Measurements from ENCODE around the gene NIT1. TPM values are rescaled to one million over a fixed set of nuclear protein-coding genes. Genes with fewer than 3 reads are reported as not detected.
"Not testable (repeated sequence)": the region's sequence is repeated elsewhere in the genome, so short reads cannot be mapped to it uniquely, and the experiment has no call there.

The NIT1 gene
- total and polyA plus RNA-seq, 2 donors = 28.0 to 61.4 TPM

DNA sequence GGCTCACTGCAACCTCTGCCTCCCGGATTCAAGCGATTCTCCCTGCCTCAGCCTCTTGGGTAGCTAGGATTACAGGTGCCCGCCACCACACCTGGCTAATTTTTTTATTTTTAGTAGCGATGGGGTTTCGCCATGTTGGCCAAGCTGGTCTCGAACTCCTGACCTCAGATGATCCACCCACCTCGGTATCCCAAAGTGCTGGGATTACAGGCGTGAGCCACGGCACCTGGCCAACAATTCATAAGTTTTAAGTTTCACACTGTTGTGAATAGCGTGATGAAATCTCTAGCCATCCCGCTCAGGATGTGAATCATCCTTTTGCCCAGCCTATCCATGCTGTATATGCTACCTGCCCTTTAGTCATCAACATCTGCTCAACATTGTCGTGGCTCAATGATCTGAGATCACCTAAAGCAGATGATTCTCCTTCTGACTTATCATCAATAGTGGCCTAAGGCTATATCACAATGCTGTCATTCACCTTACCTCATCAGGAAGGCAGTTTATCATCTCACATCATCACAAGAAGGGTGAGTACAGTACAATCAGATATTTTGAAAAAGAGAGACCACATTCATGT lies 2.7 kb upstream of the NIT1 start:
- DNase-seq (ENCODE audit: low read depth in 6 of 9, low spot score in 9 of 9) = no peak
- no peak overlapping the region for H3K27ac ChIP-seq (ENCODE audit: low read depth in 1 of 2, low read length in 1 of 2)
- peaks cover 23 to 34% of the 10 kb centered on the region in 2 donors for H3K4me1 ChIP-seq (ENCODE audit: control insufficient read depth in 2 of 2, insufficient read depth in 2 of 2, low read length in 2 of 2)
- 94% methylated on average over 12 of the region's 12 CpGs for WGBS
- no peak overlapping the region for H3K4me3 ChIP-seq (ENCODE audit: low read length in 2 of 2)
- peaks cover 4 to 6% of the 10 kb centered on the region in 2 donors for H3K36me3 ChIP-seq (ENCODE audit: control insufficient read depth in 2 of 2, insufficient read depth in 2 of 2, low read length in 1 of 2)
- no peaks in the 10 kb centered on the region for H3K27me3 ChIP-seq (ENCODE audit: control insufficient read depth in 2 of 2, insufficient read depth in 1 of 2, low read length in 1 of 2)
- H3K9me3 ChIP-seq (ENCODE audit: control insufficient read depth in 2 of 2, insufficient read depth in 1 of 2, low read length in 1 of 2) = no peaks in the 10 kb centered on the region

DNA sequence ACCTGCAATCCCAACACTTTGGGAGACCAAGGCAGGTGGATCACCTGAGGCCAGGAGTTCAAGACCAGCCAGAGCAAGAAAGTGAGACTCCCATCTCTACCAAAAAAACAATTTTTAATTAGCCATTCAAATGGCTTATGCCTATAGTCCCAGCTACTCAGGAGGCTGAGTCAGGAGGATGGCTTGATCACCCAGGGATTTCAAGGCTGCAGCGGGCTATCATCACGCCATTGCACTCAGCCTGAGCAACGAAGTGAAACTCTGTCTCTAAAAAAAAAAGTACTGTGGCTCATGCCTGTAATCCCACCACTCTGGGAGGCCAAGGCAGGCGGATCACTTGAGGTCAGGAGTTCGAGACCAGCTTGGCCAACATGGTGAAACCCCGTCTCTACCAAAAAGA lies 1.9 kb upstream of the NIT1 start:
- Histone ChIP-seq H3K4me1 (ENCODE audit: control insufficient read depth in 2 of 2, insufficient read depth in 2 of 2, low read length in 2 of 2) (peaks cover 23 to 34% of the 10 kb centered on the region in 2 donors), H3K36me3 (ENCODE audit: control insufficient read depth in 2 of 2, insufficient read depth in 2 of 2, low read length in 1 of 2) (peaks cover 10 to 14% of the 10 kb centered on the region in 2 donors)
- WGBS = 95% methylated on average over 6 of the region's 6 CpGs
- not testable (repeated sequence) for DNase-seq (ENCODE audit: low read depth in 6 of 9, low spot score in 9 of 9); H3K27ac ChIP-seq (ENCODE audit: low read depth in 1 of 2, low read length in 1 of 2); H3K9me3 ChIP-seq (ENCODE audit: control insufficient read depth in 2 of 2, insufficient read depth in 1 of 2, low read length in 1 of 2); H3K27me3 ChIP-seq (ENCODE audit: control insufficient read depth in 2 of 2, insufficient read depth in 1 of 2, low read length in 1 of 2); H3K4me3 ChIP-seq (ENCODE audit: low read length in 2 of 2)

- WGBS = 84% methylated on average over 10 of the region's 10 CpGs
- Histone ChIP-seq H3K27ac (ENCODE audit: low read depth in 1 of 2, low read length in 1 of 2) (peak overlapping the region; percentile 33 to 92), H3K36me3 (ENCODE audit: control insufficient read depth in 2 of 2, insufficient read depth in 2 of 2, low read length in 1 of 2) (peaks cover 41 to 44% of the 10 kb centered on the region in 2 donors), H3K27me3 (ENCODE audit: control insufficient read depth in 2 of 2, insufficient read depth in 1 of 2, low read length in 1 of 2) (no peaks in the 10 kb centered on the region), H3K4me1 (ENCODE audit: control insufficient read depth in 2 of 2, insufficient read depth in 2 of 2, low read length in 2 of 2) (peaks cover 23 to 34% of the 10 kb centered on the region in 2 donors), H3K9me3 (ENCODE audit: control insufficient read depth in 2 of 2, insufficient read depth in 1 of 2, low read length in 1 of 2) (no peaks in the 10 kb centered on the region), H3K4me3 (ENCODE audit: low read length in 2 of 2) (peak overlapping the region in 1 of 2 donors; percentile 87)
- DNase-seq (ENCODE audit: low read depth in 6 of 9, low spot score in 9 of 9) = peak in 2 of 9 donors; percentile 25 to 52
These were observed 1.4 kb downstream of the NIT1 start for GRCh38 chr1:161119092-161119903.

GRCh38 chr1:161121042-161121650 lies 3.2 kb downstream of the NIT1 start:
- Histone ChIP-seq H3K27ac (ENCODE audit: low read depth in 1 of 2, low read length in 1 of 2) (no peak overlapping the region), H3K9me3 (ENCODE audit: control insufficient read depth in 2 of 2, insufficient read depth in 1 of 2, low read length in 1 of 2) (no peaks in the 10 kb centered on the region), H3K27me3 (ENCODE audit: control insufficient read depth in 2 of 2, insufficient read depth in 1 of 2, low read length in 1 of 2) (no peaks in the 10 kb centered on the region), H3K4me3 (ENCODE audit: low read length in 2 of 2) (no peak overlapping the region), H3K36me3 (ENCODE audit: control insufficient read depth in 2 of 2, insufficient read depth in 2 of 2, low read length in 1 of 2) (peaks cover 53 to 61% of the 10 kb centered on the region in 2 donors), H3K4me1 (ENCODE audit: control insufficient read depth in 2 of 2, insufficient read depth in 2 of 2, low read length in 2 of 2) (peaks cover 23 to 30% of the 10 kb centered on the region in 2 donors)
- DNase-seq (ENCODE audit: low read depth in 6 of 9, low spot score in 9 of 9) = no peak
- WGBS = 95% methylated on average over 3 of the region's 3 CpGs

DNA sequence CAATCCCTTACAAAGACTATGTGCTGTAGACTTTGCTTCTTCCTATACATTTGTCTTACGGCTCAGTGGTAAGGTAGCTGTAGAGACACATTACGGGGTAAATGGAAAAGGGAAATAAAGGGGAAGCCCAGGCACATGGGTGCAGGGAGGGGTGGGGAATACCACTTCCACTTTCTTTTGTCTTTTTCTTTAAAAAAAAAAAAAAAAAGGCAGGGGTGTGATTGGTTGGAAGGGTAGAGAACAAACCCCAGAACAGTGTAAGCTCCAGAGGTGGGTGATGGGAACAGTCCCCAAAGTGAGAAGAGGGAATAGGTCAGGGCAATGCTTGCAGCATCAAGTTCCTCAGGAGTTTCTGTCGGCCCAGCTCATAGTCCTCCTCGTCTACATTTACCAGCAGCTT lies 3.9 kb downstream of the NIT1 start:
- Histone ChIP-seq H3K27ac (ENCODE audit: low read depth in 1 of 2, low read length in 1 of 2) (peak overlapping the region in 1 of 2 donors; percentile 32), H3K9me3 (ENCODE audit: control insufficient read depth in 2 of 2, insufficient read depth in 1 of 2, low read length in 1 of 2) (no peaks in the 10 kb centered on the region), H3K36me3 (ENCODE audit: control insufficient read depth in 2 of 2, insufficient read depth in 2 of 2, low read length in 1 of 2) (peaks cover 53 to 66% of the 10 kb centered on the region in 2 donors), H3K27me3 (ENCODE audit: control insufficient read depth in 2 of 2, insufficient read depth in 1 of 2, low read length in 1 of 2) (no peaks in the 10 kb centered on the region), H3K4me1 (ENCODE audit: control insufficient read depth in 2 of 2, insufficient read depth in 2 of 2, low read length in 2 of 2) (peaks cover 19 to 23% of the 10 kb centered on the region in 2 donors), H3K4me3 (ENCODE audit: low read length in 2 of 2) (no peak overlapping the region)
- no peak for DNase-seq (ENCODE audit: low read depth in 6 of 9, low spot score in 9 of 9)
- 87% methylated on average over 4 of the region's 4 CpGs for WGBS

DNA sequence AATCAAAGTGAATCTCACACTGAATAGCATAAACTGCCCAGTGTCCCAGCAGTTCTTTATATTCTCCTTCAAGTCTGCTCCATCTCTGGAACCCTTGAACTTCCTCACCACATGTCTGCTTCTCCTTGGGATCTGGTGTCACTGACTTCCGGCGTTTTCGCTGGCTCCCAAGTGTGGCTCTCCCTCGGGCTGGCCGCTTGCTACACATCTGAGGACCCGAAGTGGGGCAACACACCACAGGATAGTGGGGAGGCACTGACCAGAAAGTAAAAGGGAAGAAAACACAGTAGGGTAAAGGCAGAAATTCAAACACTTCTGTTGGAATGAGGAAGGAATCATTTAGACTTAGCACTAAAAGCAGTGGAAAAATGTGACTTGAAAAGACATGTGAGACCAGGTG lies 5.1 kb downstream of the NIT1 start:
- Histone ChIP-seq H3K9me3 (ENCODE audit: control insufficient read depth in 2 of 2, insufficient read depth in 1 of 2, low read length in 1 of 2) (no peaks in the 10 kb centered on the region), H3K27me3 (ENCODE audit: control insufficient read depth in 2 of 2, insufficient read depth in 1 of 2, low read length in 1 of 2) (no peaks in the 10 kb centered on the region), H3K27ac (ENCODE audit: low read depth in 1 of 2, low read length in 1 of 2) (no peak overlapping the region), H3K4me1 (ENCODE audit: control insufficient read depth in 2 of 2, insufficient read depth in 2 of 2, low read length in 2 of 2) (peaks cover 16 to 21% of the 10 kb centered on the region in 2 donors), H3K36me3 (ENCODE audit: control insufficient read depth in 2 of 2, insufficient read depth in 2 of 2, low read length in 1 of 2) (peaks cover 58 to 77% of the 10 kb centered on the region in 2 donors), H3K4me3 (ENCODE audit: low read length in 2 of 2) (no peak overlapping the region)
- WGBS = 97% methylated on average over 6 of the region's 6 CpGs
- no peak for DNase-seq (ENCODE audit: low read depth in 6 of 9, low spot score in 9 of 9)

DNA sequence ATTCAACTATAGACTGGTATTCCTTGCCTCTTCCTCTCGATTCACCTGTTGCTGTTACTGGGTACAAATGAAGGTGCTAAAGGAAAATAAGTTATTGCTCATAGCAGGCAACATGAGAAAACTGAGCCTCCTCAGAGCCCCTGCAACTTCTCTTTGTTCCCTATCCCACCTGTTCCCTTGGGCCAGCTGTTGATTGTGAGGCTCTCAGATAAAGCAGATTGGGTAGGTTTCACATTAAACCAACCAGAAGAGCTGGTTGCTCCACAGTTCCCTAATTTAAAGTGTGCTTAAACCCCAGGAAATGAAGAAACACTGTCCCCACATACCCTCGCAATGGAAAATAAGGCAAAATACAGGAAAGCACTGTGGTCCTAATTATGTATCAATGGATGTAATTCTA lies 9.7 kb downstream of the NIT1 start:
- Histone ChIP-seq H3K9me3 (ENCODE audit: control insufficient read depth in 2 of 2, insufficient read depth in 1 of 2, low read length in 1 of 2) (no peaks in the 10 kb centered on the region), H3K4me1 (ENCODE audit: control insufficient read depth in 2 of 2, insufficient read depth in 2 of 2, low read length in 2 of 2) (peaks cover 17 to 21% of the 10 kb centered on the region in 2 donors), H3K36me3 (ENCODE audit: control insufficient read depth in 2 of 2, insufficient read depth in 2 of 2, low read length in 1 of 2) (peaks cover 32 to 72% of the 10 kb centered on the region in 2 donors), H3K27ac (ENCODE audit: low read depth in 1 of 2, low read length in 1 of 2) (no peak overlapping the region), H3K27me3 (ENCODE audit: control insufficient read depth in 2 of 2, insufficient read depth in 1 of 2, low read length in 1 of 2) (no peaks in the 10 kb centered on the region), H3K4me3 (ENCODE audit: low read length in 2 of 2) (no peak overlapping the region)
- DNase-seq (ENCODE audit: low read depth in 6 of 9, low spot score in 9 of 9) = no peak
- 95% methylated on average over 2 of the region's 2 CpGs for WGBS

DNA sequence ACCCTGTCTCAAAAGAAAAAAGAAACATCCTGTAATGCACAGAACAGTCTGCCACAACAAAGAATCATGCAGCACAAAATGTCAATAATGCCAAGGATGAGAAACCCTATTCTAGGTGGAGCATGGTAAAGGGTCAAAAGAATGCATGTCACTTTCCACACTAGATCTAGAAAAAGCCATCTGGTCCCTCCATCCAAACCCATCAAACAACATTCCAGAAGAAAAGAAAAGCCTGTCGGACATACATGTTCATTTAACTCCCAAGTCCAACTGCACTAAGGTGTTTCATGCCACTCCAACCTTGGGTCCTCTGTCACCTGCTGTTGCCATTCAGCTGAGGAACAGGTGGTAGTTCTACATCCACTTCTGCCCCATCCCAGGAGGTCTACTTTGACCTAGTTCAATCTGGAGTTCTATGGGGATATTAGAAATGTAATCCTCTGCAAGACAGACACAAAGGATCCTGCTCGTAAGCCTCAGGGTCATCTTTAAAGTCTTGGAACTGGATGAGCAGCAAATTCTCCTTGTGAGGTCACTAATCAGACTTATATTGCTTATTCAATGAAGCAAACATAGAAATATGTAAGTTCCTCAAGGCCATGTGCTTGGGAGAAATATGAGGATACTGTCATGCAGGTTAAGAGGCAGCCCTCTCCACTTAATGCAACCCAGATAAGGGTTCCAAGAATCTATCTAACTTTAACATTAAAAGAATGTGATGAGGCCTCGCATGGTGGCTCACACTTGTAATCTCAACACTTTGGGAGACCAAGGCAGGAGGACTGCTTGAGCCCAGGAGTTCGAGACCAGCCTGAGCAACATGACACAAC lies 10.9 kb downstream of the NIT1 start:
- Histone ChIP-seq H3K4me3 (ENCODE audit: low read length in 2 of 2) (no peak overlapping the region), H3K9me3 (ENCODE audit: control insufficient read depth in 2 of 2, insufficient read depth in 1 of 2, low read length in 1 of 2) (no peaks in the 10 kb centered on the region), H3K36me3 (ENCODE audit: control insufficient read depth in 2 of 2, insufficient read depth in 2 of 2, low read length in 1 of 2) (peaks cover 21 to 64% of the 10 kb centered on the region in 2 donors), H3K27me3 (ENCODE audit: control insufficient read depth in 2 of 2, insufficient read depth in 1 of 2, low read length in 1 of 2) (no peaks in the 10 kb centered on the region), H3K27ac (ENCODE audit: low read depth in 1 of 2, low read length in 1 of 2) (no peak overlapping the region), H3K4me1 (ENCODE audit: control insufficient read depth in 2 of 2, insufficient read depth in 2 of 2, low read length in 2 of 2) (peaks cover 23 to 27% of the 10 kb centered on the region in 2 donors)
- WGBS = 97% methylated on average over 4 of the region's 4 CpGs
- DNase-seq (ENCODE audit: low read depth in 6 of 9, low spot score in 9 of 9) = peak in 1 of 9 donors; percentile 11

Data from thymus (tissue), 11 donors.